A549 (cell line): ENCODE results near the gene S100A13. TPM values are rescaled to one million over a fixed set of nuclear protein-coding genes. Genes with fewer than 3 reads are reported as not detected.

ENCODE experiments used
- ATAC-seq, 2 experiments: fragments of 200-7000 bp in 1 of 2; fragments of >200 bp in 1 of 2; cut with Nextera tagmentation in 1 of 2; cut with Tn5 transposase in 1 of 2; 3 replicates each; pipeline versions ENCODE4 v1.8.0 to v1.9.1; 2018 to 2020; ENCODE audit warnings: mild to moderate bottlenecking in 1 of 2, moderate library complexity in 1 of 2
- CTCF ChIA-PET: fragments of 300-600 bp; sonication (Branson Sonifier 250); formaldehyde crosslinking; extraction: SDS; loops from one replicate; lab custom pipeline; 2021; ENCODE audit warnings: antibody characterized with exemption, inconsistent platforms; lab: Yijun Ruan, JAX
- POLR2A ChIA-PET: fragments of 350-600 bp; formaldehyde crosslinking; extraction: SDS; loops from one replicate; lab custom pipeline; 2021; ENCODE audit warnings: antibody characterized with exemption, inconsistent platforms; lab: Yijun Ruan, JAX
- DNase-seq, 2 experiments: peaks; one replicate each; pipeline versions ENCODE4 v3.0.0 to v3.0.0-alpha.2; 2011 to 2016; ENCODE audit warnings: low read depth in 1 of 2, low spot score in 1 of 2
- FAIRE-seq: peaks from 2 replicates; lab custom pipeline; 2011; peaks lifted over from hg19 to GRCh38; lab: Jason Lieb, UNC
- H3K27ac ChIP-seq, 2 experiments: fragments of >200 bp; sonication (Bioruptor Twin); formaldehyde crosslinking; 3 replicates each; pipeline ENCODE4 v1.5.1; 2016 to 2017
- H3K4me1 ChIP-seq: fragments of >200 bp; sonication (Bioruptor Twin); formaldehyde crosslinking; 3 replicates; pipeline ENCODE4 v1.6.1; 2016
- H3K4me2 ChIP-seq: fragments of >200 bp; sonication (Bioruptor Twin); formaldehyde crosslinking; 3 replicates; pipeline ENCODE4 v1.6.1; 2016
- H3K4me3 ChIP-seq: fragments of >200 bp; sonication (Bioruptor Twin); formaldehyde crosslinking; 3 replicates; pipeline ENCODE4 v1.5.1; 2016
- H3K9me3 ChIP-seq: fragments of >200 bp; sonication (Bioruptor Twin); formaldehyde crosslinking; 3 replicates; pipeline ENCODE4 v1.6.1; 2016
- BCL3 ChIP-seq: fragments of >200 bp; sonication (Bioruptor Twin); formaldehyde crosslinking; IDR thresholded peaks from 3 replicates; pipeline ENCODE4 v1.6.1; 2016
- BHLHE40 ChIP-seq: IDR thresholded peaks from 2 replicates; pipeline ENCODE4 v1.6.1; 2012; ENCODE audit warnings: low read depth, low read length, inconsistent platforms
- CBX8 ChIP-seq: fragments of 200-600 bp; sonication (generic); IDR thresholded peaks from 2 replicates; pipeline ENCODE4 v1.6.1; 2016
- CEBPB ChIP-seq, 2 experiments: fragments of >200 bp in 1 of 2; sonication (Bioruptor Twin) in 1 of 2; formaldehyde crosslinking in 1 of 2; IDR thresholded peaks; 2 replicates each; pipeline ENCODE4 v1.6.1; 2012 to 2016
- CTCF ChIP-seq: fragments of >200 bp; sonication (Bioruptor Twin); formaldehyde crosslinking; IDR thresholded peaks from 3 replicates; pipeline ENCODE4 v1.5.1; 2016
- E2F6 ChIP-seq: IDR thresholded peaks from 2 replicates; pipeline ENCODE4 v1.6.1; 2012; ENCODE audit warnings: low read depth, borderline replicate concordance
- EHF ChIP-seq: fragments of 250-450 bp; sonication (Bioruptor Pico); IDR thresholded peaks from 2 replicates; pipeline ENCODE4 v1.5.0; 2020; ENCODE audit warnings: mild to moderate bottlenecking
- EHMT2 ChIP-seq: fragments of 200-600 bp; sonication (generic); IDR thresholded peaks from 2 replicates; pipeline ENCODE4 v1.6.1; 2016; ENCODE audit warnings: antibody characterized with exemption, low read depth, mild to moderate bottlenecking, moderate library complexity
- GATA3 ChIP-seq: IDR thresholded peaks from 2 replicates; pipeline ENCODE4 v1.6.1; 2012; ENCODE audit warnings: borderline replicate concordance
- HDAC2 ChIP-seq: fragments of 200-600 bp; sonication (generic); IDR thresholded peaks from 2 replicates; pipeline ENCODE4 v1.6.1; 2016
- HOXB13 ChIP-seq: fragments of 250-450 bp; sonication (Bioruptor Pico); IDR thresholded peaks from 2 replicates; pipeline ENCODE4 v1.5.0; 2020; ENCODE audit warnings: low read depth, mild to moderate bottlenecking, moderate library complexity
- JUNB ChIP-seq: fragments of >200 bp; sonication (Bioruptor Twin); formaldehyde crosslinking; IDR thresholded peaks from 2 replicates; pipeline ENCODE4 v1.6.1; 2016
- KDM5A ChIP-seq: fragments of 200-600 bp; sonication (generic); IDR thresholded peaks from 2 replicates; pipeline ENCODE4 v1.6.1; 2016; ENCODE audit warnings: antibody characterized with exemption, mild to moderate bottlenecking
- MAFK ChIP-seq: fragments of 450-650 bp; IDR thresholded peaks from 2 replicates; pipeline ENCODE4 v1.6.1; 2014; ENCODE audit not compliant: partially characterized antibody
- NR3C1 ChIP-seq: fragments of >200 bp; sonication (Bioruptor Twin); formaldehyde crosslinking; IDR thresholded peaks from 3 replicates; pipeline ENCODE4 v1.6.1; 2017
- RARB ChIP-seq: fragments of 250-450 bp; sonication (Bioruptor Pico); IDR thresholded peaks from 2 replicates; pipeline ENCODE4 v1.8.0; 2021; ENCODE audit warnings: mild to moderate bottlenecking, moderate library complexity
- RCOR1 ChIP-seq: fragments of 150-350 bp; IDR thresholded peaks from 2 replicates; pipeline ENCODE4 v1.6.1; 2014; ENCODE audit warnings: antibody characterized with exemption, low read length, low read depth
- TFCP2L1 ChIP-seq: fragments of 250-450 bp; sonication (Bioruptor Pico); IDR thresholded peaks from 2 replicates; pipeline ENCODE4 v1.5.0; 2021; ENCODE audit warnings: mild to moderate bottlenecking
- TP53 ChIP-seq: fragments of 250-450 bp; sonication (Bioruptor Pico); IDR thresholded peaks from 2 replicates; pipeline ENCODE4 v1.5.0; 2021; ENCODE audit warnings: mild to moderate bottlenecking, moderate library complexity
- ZNF302 ChIP-seq: fragments of 250-450 bp; sonication (Bioruptor Pico); IDR thresholded peaks from 2 replicates; pipeline ENCODE4 v1.9.0; 2021; ENCODE audit warnings: inconsistent platforms, mild to moderate bottlenecking, moderate library complexity
- WGBS: methylation state at CpG from one replicate; pipeline ENCODE4 v1.1.6; 2017; ENCODE audit errors: missing lambda C conversion rate; 5-methylcytosine and 5-hydroxymethylcytosine counted together
- polyA plus RNA-seq, 4 experiments: library from polyadenylated mRNA; depleted of rRNA in 3 of 4; stranded (reverse); fragments of >200 nt; fragmentation: RNase III in 1 of 4; extraction: RNeasy Plus Mini Kit Qiagen cat#74134 plus additional on column Dnase treatment in 1 of 4; gene quantifications; 2 replicates in 3 of 4; 3 replicates in 1 of 4; pipeline ENCODE4 v1.2.3, GENCODE V29; 2011 to 2017

Gene S100A13
- polyA plus RNA-seq, 2 of the 4 experiments (the other 2 are of a cell fraction): 113 to 129 TPM

- ChIA-PET POLR2A (interaction anchor here (2.8 to 4.7 kb wide), 2 partner anchors 11 to 18 kb away, joined by 13 to 49 read pairs; partner anchors contain the start of genes CHTOP, S100A1 and S100A13), CTCF (interaction anchor here (0.8 to 18.3 kb wide), 7 partner anchors 12 to 106 kb away, joined by 3 to 253 read pairs (median 11); partner anchors contain the start of genes CHTOP, S100A1 and S100A13)
- no peak for ATAC-seq
- H3K9me3 ChIP-seq: no peaks in the 10 kb centered on the region
- 79% methylated on average over 10 of the region's 10 CpGs for WGBS
- TF ChIP-seq BCL3 (no peak), BHLHE40 (no peak), CTCF (no peak), JUNB (no peak), HOXB13 (CRISPR knock-in tag) (no peak), RCOR1 (no peak), NR3C1 (no peak), HDAC2 (no peak), KDM5A (no peak), E2F6 (no peak), ZNF302 (no peak), CEBPB (IDR thresholded peaks at IDR 0.05) (no peak), TFCP2L1 (CRISPR knock-in tag) (no peak), CBX8 (no peak), RARB (CRISPR knock-in tag) (no peak), GATA3 (no peak), TP53 (CRISPR knock-in tag) (no peak)
- FAIRE-seq: no peak
- no peak for DNase-seq
- no peak within 1 kb of the TSS for H3K4me3 ChIP-seq
- H3K4me1 ChIP-seq: peaks cover 29% of the 10 kb centered on the region
- peak within 1 kb of the TSS in 1 of 2 experiments; percentile 56; a peak in 3 of 6 replicates for H3K27ac ChIP-seq
- no peak within 1 kb of the TSS for H3K4me2 ChIP-seq
Observed at GRCh38 chr1:153616144-153616916, 11.0 kb downstream of the S100A13 start, which contains the start of gene S100A14. Gene S100A14 (minus strand): TSS chr1:153616325. CDS start chr1:153615858, 467 bp downstream.

GRCh38 chr1:153615406-153615805 lies 11.9 kb downstream of the S100A13 start:
- Histone ChIP-seq H3K4me1 (peaks cover 38% of the 10 kb centered on the region), H3K4me3 (no peak overlapping the region)
- WGBS: 80% methylated on average over 1 of the region's 2 CpGs
- ChIA-PET CTCF (interaction anchor here (0.8 to 18.3 kb wide), 12 partner anchors 8 to 331 kb away, joined by 3 to 253 read pairs (median 8); partner anchors contain the start of genes CHTOP, DENND4B, S100A1 and S100A13), POLR2A (interaction anchor here (1.7 to 4.7 kb wide), 3 partner anchors 12 to 19 kb away, joined by 11 to 49 read pairs (median 13); partner anchors contain the start of genes CHTOP, S100A1 and S100A13)
- no peak for FAIRE-seq
- TF ChIP-seq MAFK (no peak), EHMT2 (no peak), EHF (CRISPR knock-in tag) (no peak), KDM5A (no peak), CTCF (no peak), ZNF302 (no peak), CEBPB (IDR thresholded peaks at IDR 0.05) (no peak)
- TF ChIP-seq, all 56 proteins: peak for 0
- no peak for DNase-seq
- no peak overlapping the region for H3K4me2 ChIP-seq
- H3K27ac ChIP-seq: no peak overlapping the region
- H3K9me3 ChIP-seq: no peaks in the 10 kb centered on the region
- no peak for ATAC-seq
